GM19023 (cell line): ENCODE results near the gene RALA.
"Not testable (repeated sequence)": the region's sequence is repeated elsewhere in the genome, so short reads cannot be mapped to it uniquely, and the experiment has no call there.

ENCODE experiments used
- ATAC-seq: cut with Tn5 transposase; IDR thresholded peaks from one replicate; pipeline ENCODE4 v1.9.1; 2021; ENCODE audit warnings: mild to moderate bottlenecking, moderate library complexity; ENCODE audit not compliant: unreplicated experiment

Gene RALA

DNA sequence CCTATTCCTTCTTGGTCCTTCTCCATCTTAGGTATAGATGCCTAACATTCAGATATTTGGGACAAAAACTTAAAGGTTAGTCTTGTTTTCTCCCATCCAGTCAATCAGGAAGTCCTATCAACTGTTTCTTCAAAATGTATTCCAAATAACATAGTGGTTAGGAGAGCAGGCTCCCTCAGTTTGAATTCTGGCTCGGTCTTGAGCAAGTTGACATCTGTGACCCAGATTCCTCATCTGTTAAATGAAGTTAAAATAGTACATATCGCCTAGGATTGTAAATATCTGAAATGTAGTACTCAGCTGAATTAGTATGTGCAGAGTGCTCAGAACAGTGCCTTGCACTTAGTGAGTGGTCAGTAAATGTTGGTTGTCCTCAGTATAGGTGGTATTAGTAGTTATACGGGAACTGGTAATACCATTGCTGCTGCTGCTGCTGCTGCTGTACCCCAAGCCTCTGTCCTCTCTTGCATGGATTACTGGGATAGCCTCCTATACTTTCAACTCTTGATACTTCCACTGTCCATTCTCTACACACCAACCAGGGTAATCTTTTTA is 58.6 kb downstream of the RALA start:
- ATAC-seq = no peak

DNA sequence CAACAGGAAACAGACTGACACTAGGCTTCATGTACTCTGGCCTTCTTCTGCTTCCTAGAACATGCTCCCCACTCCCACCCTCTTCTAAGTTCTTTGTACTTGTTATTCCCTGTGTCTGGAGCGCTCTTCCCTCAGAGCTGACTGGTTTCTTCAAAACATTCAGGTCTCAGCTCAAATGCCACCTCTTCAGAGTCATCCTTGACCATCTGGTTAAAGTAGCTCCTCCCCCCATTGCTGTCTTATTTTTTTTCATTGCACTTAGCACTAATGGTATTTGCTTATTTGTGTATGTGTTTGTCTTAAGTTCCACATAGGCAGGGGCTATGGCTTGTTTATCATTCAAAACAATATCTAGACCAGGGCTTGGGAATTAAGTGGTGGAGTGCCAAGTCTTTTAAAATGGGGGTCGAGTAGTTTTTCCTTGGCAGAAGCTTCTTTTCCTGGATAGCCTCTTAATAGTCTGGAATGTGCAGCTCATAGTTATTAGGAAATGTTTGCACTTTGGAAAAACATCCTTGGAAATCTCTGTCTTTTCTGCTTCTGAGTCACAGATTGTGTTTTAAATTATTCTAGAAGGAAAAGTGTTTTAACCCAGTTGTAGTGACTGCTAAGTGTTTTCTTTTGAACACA is 60.0 kb downstream of the RALA start:
- no peak for ATAC-seq

- no peak for ATAC-seq
Measured at GRCh38 chr7:39686261-39686924, 63.0 kb downstream of the RALA start.

DNA sequence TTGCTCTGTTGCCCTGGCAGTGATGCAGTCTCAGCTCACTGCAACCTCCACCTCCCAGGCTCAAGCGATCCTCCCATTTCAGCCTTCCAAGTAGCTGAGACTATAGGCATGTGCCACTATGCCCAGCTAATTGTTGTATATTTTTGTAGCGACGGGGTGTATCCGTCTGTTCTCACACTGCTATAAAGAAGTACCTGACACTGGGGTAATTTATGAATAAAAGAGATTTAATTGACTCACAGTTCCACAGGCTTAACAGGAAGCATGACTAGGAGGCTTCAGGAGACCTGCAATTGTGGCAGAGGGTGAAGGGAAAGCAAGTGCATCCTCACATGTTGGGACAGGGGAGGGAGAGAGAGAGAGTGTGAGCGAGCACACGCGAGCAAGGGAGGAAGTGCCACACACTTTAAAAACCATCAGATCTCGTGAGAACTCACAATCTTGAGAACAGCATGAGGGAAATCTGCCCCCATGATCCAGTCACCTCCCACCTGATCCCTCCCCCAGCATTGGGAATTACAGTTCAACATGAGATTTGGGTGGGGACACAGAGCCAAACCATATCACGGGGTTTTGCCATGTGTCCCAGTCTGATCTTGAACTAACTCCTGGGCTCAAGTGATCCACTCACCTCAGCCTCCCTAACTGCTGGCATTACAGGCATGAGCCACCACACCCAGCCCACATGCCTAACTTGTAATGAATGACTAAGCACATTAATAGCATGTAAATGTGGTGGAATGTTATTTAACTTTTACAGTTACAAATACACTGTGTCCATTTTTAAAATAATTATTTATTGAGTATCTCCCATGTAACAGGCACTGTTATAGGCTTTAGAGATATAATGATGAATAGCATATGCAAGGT is 65.5 kb downstream of the RALA start:
- ATAC-seq = no peak

- no peak for ATAC-seq
Measured at GRCh38 chr7:39691821-39692220, 68.4 kb downstream of the RALA start.

DNA sequence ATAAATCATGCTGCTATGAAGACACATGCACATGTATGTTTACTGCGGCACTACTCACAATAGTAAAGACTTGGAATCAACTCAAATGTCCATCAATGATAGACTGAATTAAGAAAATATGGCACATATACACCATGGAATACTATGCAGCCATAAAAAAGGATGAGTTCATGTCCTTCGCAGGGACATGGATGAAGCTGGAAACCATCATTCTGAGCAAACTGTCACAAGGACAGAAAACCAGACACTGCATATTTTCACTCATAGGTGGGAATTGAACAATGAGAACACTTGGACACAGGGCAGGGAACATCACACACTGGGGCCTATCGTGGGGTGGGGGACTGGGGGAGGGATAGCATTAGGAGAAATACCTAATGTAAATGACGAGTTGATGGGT is 69.7 kb downstream of the RALA start:
- not testable (repeated sequence) for ATAC-seq

GRCh38 chr7:39693812-39694211 is 70.4 kb downstream of the RALA start:
- no peak for ATAC-seq

- no peak for ATAC-seq
Measured at GRCh38 chr7:39695852-39696586, 72.6 kb downstream of the RALA start.

- ATAC-seq = no peak
Measured at GRCh38 chr7:39696631-39697030, 73.3 kb downstream of the RALA start.

- ATAC-seq = no peak
Measured at GRCh38 chr7:39697483-39697882, 74.1 kb downstream of the RALA start.

DNA sequence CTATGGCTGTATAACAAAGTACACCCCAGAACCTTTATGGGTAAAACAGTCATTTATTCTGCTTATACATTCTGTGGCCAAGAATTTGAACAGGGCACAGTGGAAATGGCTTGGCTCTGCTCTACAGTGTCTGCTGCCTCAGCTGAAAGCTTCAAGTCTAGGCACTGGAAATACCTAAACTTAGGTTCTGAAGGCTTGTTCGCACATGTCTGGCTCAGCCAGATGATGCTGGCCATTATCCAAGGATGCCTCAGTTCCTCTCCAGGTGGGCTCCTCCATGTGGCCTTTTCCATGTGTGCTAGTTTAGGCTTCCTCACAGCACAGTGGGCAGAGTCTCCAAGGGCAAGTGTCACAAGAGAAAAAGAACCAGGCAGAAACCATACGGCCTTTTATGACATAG is 76.8 kb downstream of the RALA start:
- ATAC-seq = no peak

- ATAC-seq = no peak
Measured at GRCh38 chr7:39700932-39701331, 77.6 kb downstream of the RALA start.

- ATAC-seq = no peak
Measured at GRCh38 chr7:39702133-39702532, 78.8 kb downstream of the RALA start.

GRCh38 chr7:39703144-39703543 is 79.8 kb downstream of the RALA start:
- no peak for ATAC-seq

DNA sequence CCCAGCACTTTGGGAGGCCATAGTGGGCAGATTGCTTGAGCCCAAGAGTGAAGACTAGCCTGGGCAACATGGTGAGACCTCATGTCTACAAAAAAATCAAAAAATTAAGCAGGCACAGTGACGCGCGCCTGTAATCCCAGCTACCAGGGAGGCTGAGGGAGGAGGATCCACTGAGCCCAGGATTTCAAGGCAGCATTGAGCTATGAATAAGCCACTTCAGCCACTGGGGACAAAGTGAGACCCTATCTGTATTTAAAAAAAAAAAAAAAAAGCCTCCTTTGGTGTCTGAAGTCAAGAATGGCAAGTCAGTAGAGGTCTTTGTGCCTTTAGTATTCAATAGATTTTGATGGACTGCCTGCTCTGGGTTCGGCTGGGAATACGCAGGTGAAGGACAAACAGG is 85.7 kb downstream of the RALA start:
- ATAC-seq = no peak

DNA sequence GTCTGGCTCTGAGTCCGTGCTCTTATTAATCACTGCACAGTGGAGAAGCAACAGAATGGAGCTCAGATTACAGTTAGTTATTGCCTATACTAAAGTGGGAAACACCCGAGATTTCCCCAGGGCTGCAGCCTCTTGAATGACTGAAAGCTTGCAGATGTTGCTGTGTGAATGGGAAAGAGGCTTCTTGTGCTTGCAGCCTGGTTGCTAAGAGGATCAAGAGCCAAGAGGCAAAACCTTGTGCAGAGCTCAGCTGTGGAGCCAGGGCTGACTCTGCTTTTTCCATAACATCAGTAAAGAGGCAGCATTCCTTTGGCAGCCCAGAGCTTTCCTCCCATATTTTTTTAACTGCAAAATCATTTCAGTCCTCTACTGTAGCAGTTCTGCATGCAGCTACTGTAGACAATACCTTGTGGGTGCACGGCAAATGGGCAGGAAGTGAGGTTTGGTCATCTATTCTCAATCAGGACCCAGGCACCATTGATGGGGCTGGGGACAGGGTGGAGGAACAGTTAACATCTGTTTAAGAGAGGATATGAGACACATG is 86.5 kb downstream of the RALA start:
- ATAC-seq = peak; percentile 52

GRCh38 chr7:39712751-39713150 is 89.4 kb downstream of the RALA start:
- ATAC-seq = no peak

DNA sequence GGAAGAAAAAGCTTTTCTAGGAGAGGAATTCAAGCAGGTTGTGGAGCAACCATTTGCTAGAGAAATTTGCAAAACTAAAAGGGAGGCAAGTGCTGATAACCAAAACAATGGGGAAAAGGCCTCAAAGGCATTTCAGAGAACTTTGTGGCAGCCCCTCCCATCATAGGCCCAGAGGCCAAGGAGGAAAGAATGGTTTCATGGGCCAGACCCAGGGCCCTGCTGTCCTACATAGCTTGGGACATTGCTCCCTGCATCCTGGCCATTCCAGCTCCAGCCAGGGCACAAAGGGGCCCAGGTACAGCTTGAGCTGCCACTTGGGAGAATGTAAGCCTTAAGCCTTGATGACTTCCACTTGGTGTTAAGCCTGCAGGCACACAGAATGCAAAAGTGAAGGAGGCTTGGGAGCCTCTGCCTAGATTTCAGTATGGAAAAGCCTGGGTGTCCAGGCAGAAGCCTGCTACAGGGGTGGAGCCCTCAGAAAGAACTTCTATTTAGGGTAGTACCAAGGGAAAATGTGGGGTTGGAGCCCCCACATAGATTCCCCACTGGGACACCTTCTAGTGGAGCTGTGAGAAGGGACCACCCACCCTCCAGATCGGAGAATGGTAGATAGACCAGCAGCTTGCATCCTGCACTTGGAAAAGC is 91.2 kb downstream of the RALA start:
- no peak for ATAC-seq

DNA sequence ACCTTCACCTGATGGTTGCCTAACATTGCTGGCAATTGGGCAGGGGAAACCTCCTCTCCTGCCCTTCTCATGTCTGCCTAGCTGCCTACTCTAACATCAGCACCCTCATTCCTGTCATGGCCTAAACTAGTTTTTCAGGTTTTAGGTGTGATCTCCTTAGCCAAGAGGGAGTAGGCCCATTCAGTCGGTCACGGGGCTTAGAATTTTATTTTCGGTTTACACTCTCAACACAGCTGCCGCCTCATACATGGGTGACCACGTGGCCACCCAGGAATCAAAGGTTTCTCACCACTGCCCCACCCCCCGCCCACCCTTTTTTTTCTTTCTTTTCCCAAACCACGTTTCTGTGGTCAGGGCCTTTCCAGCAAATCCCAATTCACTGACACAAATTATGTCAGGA is 97.2 kb downstream of the RALA start:
- ATAC-seq = no peak

DNA sequence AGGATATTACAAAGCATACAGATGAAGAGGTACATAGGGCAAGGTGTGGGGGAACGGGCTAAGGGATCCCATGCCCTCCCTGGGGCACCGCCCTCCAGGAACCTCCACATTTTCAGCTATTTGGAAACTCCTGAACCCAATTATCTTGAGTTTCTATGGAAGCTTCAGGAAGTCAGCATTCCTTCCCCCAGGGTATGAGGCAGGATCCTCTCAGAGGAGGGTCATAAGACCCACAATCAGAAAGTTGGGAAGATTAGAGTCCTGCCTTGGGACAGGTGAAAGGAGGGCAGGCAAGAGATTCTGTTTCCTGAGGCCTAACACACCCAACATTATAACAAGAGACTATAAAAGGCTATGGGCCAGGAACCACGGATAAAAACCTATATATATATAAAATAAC is 98.0 kb downstream of the RALA start:
- ATAC-seq = no peak
